OCI-LY1 (cell line): ENCODE data around the gene RAPGEF2.

Experiments used
- H2AFZ ChIP-seq: fragments of 200-600 bp; sonication (generic), shearing (Covaris generic); 2 replicates; pipeline ENCODE4 v1.6.0; 2014; ENCODE audit warnings: antibody characterized with exemption, mild to moderate bottlenecking, low read length
- H3F3A ChIP-seq: fragments of 200-600 bp; sonication (generic), shearing (Covaris generic); 2 replicates; pipeline ENCODE4 v1.6.0; 2014; ENCODE audit warnings: mild to moderate bottlenecking, antibody characterized with exemption, low read length, moderate library complexity; ENCODE audit not compliant: insufficient read depth
- H3K27ac ChIP-seq: fragments of 200-600 bp; sonication (generic); 2 replicates; pipeline ENCODE4 v1.5.1; 2014; ENCODE audit warnings: low read length, mixed run types, mild to moderate bottlenecking, low read depth; ENCODE audit not compliant: poor library complexity, severe bottlenecking
- H3K27me3 ChIP-seq: fragments of 200-600 bp; sonication (generic); 2 replicates; pipeline ENCODE4 v1.6.0; 2014; ENCODE audit warnings: antibody characterized with exemption, mild to moderate bottlenecking, low read length, moderate library complexity; ENCODE audit not compliant: insufficient read depth
- H3K36me3 ChIP-seq: fragments of 200-600 bp; sonication (generic); 2 replicates; pipeline ENCODE4 v1.6.1; 2014; ENCODE audit warnings: mild to moderate bottlenecking, antibody characterized with exemption, low read length, moderate library complexity, mixed read lengths; ENCODE audit not compliant: insufficient read depth
- H3K4me1 ChIP-seq: fragments of 200-600 bp; sonication (generic); 2 replicates; pipeline ENCODE4 v1.5.1; 2014; ENCODE audit warnings: mild to moderate bottlenecking, low read length, moderate library complexity; ENCODE audit not compliant: insufficient read depth, severe bottlenecking
- H3K4me2 ChIP-seq: fragments of 200-600 bp; sonication (generic), shearing (Covaris generic); 2 replicates; pipeline ENCODE4 v1.6.1; 2014; ENCODE audit warnings: low read length
- H3K4me3 ChIP-seq: fragments of 200-600 bp; sonication (generic); 2 replicates; pipeline ENCODE4 v1.5.1; 2014; ENCODE audit warnings: low read length, low read depth, mild to moderate bottlenecking, mixed read lengths; ENCODE audit not compliant: poor library complexity, severe bottlenecking
- H3K79me2 ChIP-seq: fragments of 200-600 bp; shearing (Covaris generic); 2 replicates; pipeline ENCODE4 v1.6.1; 2016; ENCODE audit warnings: mixed run types, low read length, mixed read lengths; ENCODE audit not compliant: insufficient read depth
- H3K9ac ChIP-seq: fragments of 200-600 bp; sonication (generic), shearing (Covaris generic); 2 replicates; pipeline ENCODE4 v1.6.1; 2014; ENCODE audit warnings: mild to moderate bottlenecking, low read length, mixed read lengths
- H3K9me2 ChIP-seq: fragments of 200-600 bp; sonication (generic), shearing (Covaris generic); 2 replicates; pipeline ENCODE4 v1.6.1; 2014; ENCODE audit warnings: low read depth, mild to moderate bottlenecking, low read length, mixed read lengths
- H3K9me3 ChIP-seq: fragments of 200-600 bp; shearing (Covaris generic); 2 replicates; pipeline ENCODE4 v1.6.1; 2014; ENCODE audit warnings: low read length, mixed read lengths
- H4K20me1 ChIP-seq: fragments of 200-600 bp; sonication (generic), shearing (Covaris generic); 2 replicates; pipeline ENCODE4 v1.6.0; 2016; ENCODE audit warnings: mild to moderate bottlenecking, low read length; ENCODE audit not compliant: insufficient read depth
- CTCF ChIP-seq: fragments of 200-600 bp; sonication (generic), shearing (Covaris generic); IDR thresholded peaks from 2 replicates; pipeline ENCODE4 v1.5.1; 2017; ENCODE audit warnings: mild to moderate bottlenecking, antibody characterized with exemption, low read length, moderate library complexity, mixed read lengths
- EZH2 ChIP-seq: fragments of 200-600 bp; sonication (generic), shearing (Covaris generic); IDR thresholded peaks from 2 replicates; pipeline ENCODE4 v1.8.0; 2017; ENCODE audit warnings: borderline replicate concordance, mixed run types, mild to moderate bottlenecking, antibody characterized with exemption, low read length, moderate library complexity, mixed read lengths

RAPGEF2 gene

GRCh38 chr4:159400558-159401225 lies 297.8 kb downstream of the RAPGEF2 start:
- Histone ChIP-seq H3K4me3 (no peak overlapping the region), H3K27ac (no peak overlapping the region), H3K79me2 (no peaks in the 10 kb centered on the region), H3K27me3 (0 out of 2 replicates have a peak, but pooled peaks cover 8% of the 10 kb centered on the region), H3K9me3 (no peaks in the 10 kb centered on the region), H3F3A (no peaks in the 10 kb centered on the region), H3K36me3 (no peaks in the 10 kb centered on the region), H3K9me2 (no peaks in the 10 kb centered on the region), H4K20me1 (no peaks in the 10 kb centered on the region), H3K9ac (no peak overlapping the region), H2AFZ (no peak overlapping the region), H3K4me2 (no peak overlapping the region), H3K4me1 (no peaks in the 10 kb centered on the region)
- TF ChIP-seq CTCF (no peak), EZH2 (no peak)

GRCh38 chr4:159401226-159401712 lies 298.4 kb downstream of the RAPGEF2 start:
- Histone ChIP-seq H4K20me1 (no peaks in the 10 kb centered on the region), H3F3A (no peaks in the 10 kb centered on the region), H3K79me2 (no peaks in the 10 kb centered on the region), H3K9me3 (no peaks in the 10 kb centered on the region), H3K4me3 (no peak overlapping the region), H3K27me3 (0 out of 2 replicates have a peak, but pooled peaks cover 8% of the 10 kb centered on the region), H3K27ac (no peak overlapping the region), H3K4me1 (no peaks in the 10 kb centered on the region), H3K9ac (no peak overlapping the region), H2AFZ (no peak overlapping the region), H3K9me2 (no peaks in the 10 kb centered on the region), H3K36me3 (no peaks in the 10 kb centered on the region), H3K4me2 (no peak overlapping the region)
- TF ChIP-seq CTCF, result no peak
- TF ChIP-seq EZH2, result no peak

- TF ChIP-seq EZH2 (no peak), CTCF (no peak)
- no peak overlapping the region for H3K27ac ChIP-seq
- no peaks in the 10 kb centered on the region for H4K20me1 ChIP-seq
- no peak overlapping the region for H3K9ac ChIP-seq
- no peak overlapping the region for H3K4me3 ChIP-seq
- no peaks in the 10 kb centered on the region for H3K4me1 ChIP-seq
- H3K9me3 ChIP-seq, result no peaks in the 10 kb centered on the region
- no peak overlapping the region for H2AFZ ChIP-seq
- H3K79me2 ChIP-seq, result no peaks in the 10 kb centered on the region
- no peaks in the 10 kb centered on the region for H3K9me2 ChIP-seq
- H3K36me3 ChIP-seq, result no peaks in the 10 kb centered on the region
- no peak overlapping the region for H3K4me2 ChIP-seq
- no peaks in the 10 kb centered on the region for H3F3A ChIP-seq
- H3K27me3 ChIP-seq, result 0 out of 2 replicates have a peak, but pooled peaks cover 8% of the 10 kb centered on the region
Observed at GRCh38 chr4:159401791-159402380, 299.0 kb downstream of the RAPGEF2 start.
